Lung (tissue), 12 donors: ENCODE data around the gene HINT3. TPM values are rescaled to one million over a fixed set of nuclear protein-coding genes. Genes with fewer than 3 reads are reported as not detected.

Source experiments
- ATAC-seq: fragments of 200-7000 bp; cut with Tn5 transposase; one replicate; pipeline ENCODE4 v1.9.1; 2020; ENCODE audit warnings: moderate number of reproducible peaks; ENCODE audit not compliant: insufficient read depth, low FRiP score
- DNase-seq, 3 donors: peaks; one replicate each; pipeline ENCODE4 v3.0.0-alpha.2; 2013 to 2017
- H3K27ac ChIP-seq, 2 donors: one replicate each; pipeline ENCODE4 v1.5.1; 2013; ENCODE audit warnings: mild to moderate bottlenecking in 2 of 2, moderate library complexity in 2 of 2, control low read depth in 1 of 2, inconsistent platforms in 1 of 2, low read depth in 1 of 2, low read length in 1 of 2
- H3K27me3 ChIP-seq, 3 donors: one replicate each; pipeline ENCODE4 v1.5.1; 2013; ENCODE audit warnings: low read length in 2 of 3; ENCODE audit not compliant: control insufficient read depth in 3 of 3, insufficient read depth in 3 of 3
- H3K36me3 ChIP-seq, 4 donors: one replicate each; pipeline ENCODE4 v1.5.1; 2013; ENCODE audit warnings: low read length in 4 of 4, mild to moderate bottlenecking in 1 of 4, moderate library complexity in 1 of 4; ENCODE audit not compliant: control insufficient read depth in 4 of 4, insufficient read depth in 4 of 4
- H3K4me1 ChIP-seq, 5 donors: one replicate each; pipeline ENCODE4 v1.5.1; 2013; ENCODE audit warnings: low read length in 5 of 5, mild to moderate bottlenecking in 2 of 5, moderate library complexity in 1 of 5; ENCODE audit not compliant: control insufficient read depth in 5 of 5, insufficient read depth in 5 of 5
- H3K4me3 ChIP-seq: one replicate; pipeline ENCODE4 v1.5.1; 2013; ENCODE audit warnings: mild to moderate bottlenecking, control low read depth, moderate library complexity
- H3K9ac ChIP-seq, 2 donors: one replicate each; pipeline ENCODE4 v1.5.1; 2013; ENCODE audit warnings: low read length in 2 of 2, control low read depth in 1 of 2; ENCODE audit not compliant: insufficient read depth in 1 of 2
- H3K9me3 ChIP-seq, 4 donors: one replicate each; pipeline ENCODE4 v1.5.1; 2013; ENCODE audit warnings: low read length in 3 of 4, mild to moderate bottlenecking in 1 of 4, moderate library complexity in 1 of 4; ENCODE audit not compliant: control insufficient read depth in 4 of 4, insufficient read depth in 3 of 4
- WGBS, 2 donors: extraction: QIAGEN DNeasy Blood & Tissue Kit; methylation state at CpG; one replicate each; pipeline ENCODE4 v1.1.7; 2013; 5-methylcytosine and 5-hydroxymethylcytosine counted together
- polyA plus RNA-seq, 2 donors: library from polyadenylated mRNA; stranded (reverse); fragments of 200-250 nt; gene quantifications; one replicate each; pipeline ENCODE4 v1.2.1, GENCODE V29; 2013
- total RNA-seq, 2 donors: library from RNA; depleted of rRNA in 1 of 2; stranded (reverse); fragments of >200 nt in 1 of 2; gene quantifications; one replicate each; pipeline ENCODE4 v1.2.1, GENCODE V29; 2014 to 2021
- TF ChIP-seq, protein P1 (sequence below): IDR thresholded peaks from 2 replicates; pipeline ENCODE4 v1.5.1; 2012; ENCODE audit warnings: mild to moderate bottlenecking; ENCODE audit errors: control extremely low read depth, extremely low read depth
- donor health status: control.
- donor health status: control.
- donor health status: Bipolar disorder and iron deficiency.
- donor health status: healthy.
- donor health status: DM: yes; HTN: yes; CAD: no.

HINT3 gene
- total and polyA plus RNA-seq, 4 donors, result 8.1 to 41.9 (median 20.8) TPM

DNA sequence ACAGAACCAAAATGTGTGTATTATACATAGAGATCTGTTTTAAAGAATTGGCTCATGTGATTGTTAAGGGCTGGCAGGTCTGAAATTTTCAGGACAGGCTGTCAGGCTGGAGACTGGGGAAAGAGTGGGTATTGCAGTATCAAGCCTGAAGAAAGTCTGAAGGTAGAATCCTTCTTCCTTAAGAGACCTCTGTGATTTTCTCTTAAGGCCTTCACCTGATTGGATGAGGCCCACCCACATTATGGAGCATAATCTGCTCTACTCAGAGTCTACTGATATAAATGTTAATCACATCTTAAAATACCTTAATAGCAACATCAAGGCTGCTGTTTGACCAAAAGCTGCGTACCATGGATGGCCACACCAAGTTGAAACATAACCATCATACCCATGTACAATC is 43.4 kb upstream of the HINT3 start:
- no peak for ATAC-seq
- DNase-seq, result no peak
- H3K4me1 ChIP-seq, result no peaks in the 10 kb centered on the region
- H3K27me3 ChIP-seq, result no peaks in the 10 kb centered on the region
- H3K9me3 ChIP-seq, result no peaks in the 10 kb centered on the region
- no peak overlapping the region for H3K4me3 ChIP-seq
- H3K36me3 ChIP-seq, result peaks cover 0 to 16% (median 4%) of the 10 kb centered on the region in 4 donors
- H3K9ac ChIP-seq, result no peak overlapping the region
- no peak overlapping the region for H3K27ac ChIP-seq
- TF ChIP-seq, protein P1, sequence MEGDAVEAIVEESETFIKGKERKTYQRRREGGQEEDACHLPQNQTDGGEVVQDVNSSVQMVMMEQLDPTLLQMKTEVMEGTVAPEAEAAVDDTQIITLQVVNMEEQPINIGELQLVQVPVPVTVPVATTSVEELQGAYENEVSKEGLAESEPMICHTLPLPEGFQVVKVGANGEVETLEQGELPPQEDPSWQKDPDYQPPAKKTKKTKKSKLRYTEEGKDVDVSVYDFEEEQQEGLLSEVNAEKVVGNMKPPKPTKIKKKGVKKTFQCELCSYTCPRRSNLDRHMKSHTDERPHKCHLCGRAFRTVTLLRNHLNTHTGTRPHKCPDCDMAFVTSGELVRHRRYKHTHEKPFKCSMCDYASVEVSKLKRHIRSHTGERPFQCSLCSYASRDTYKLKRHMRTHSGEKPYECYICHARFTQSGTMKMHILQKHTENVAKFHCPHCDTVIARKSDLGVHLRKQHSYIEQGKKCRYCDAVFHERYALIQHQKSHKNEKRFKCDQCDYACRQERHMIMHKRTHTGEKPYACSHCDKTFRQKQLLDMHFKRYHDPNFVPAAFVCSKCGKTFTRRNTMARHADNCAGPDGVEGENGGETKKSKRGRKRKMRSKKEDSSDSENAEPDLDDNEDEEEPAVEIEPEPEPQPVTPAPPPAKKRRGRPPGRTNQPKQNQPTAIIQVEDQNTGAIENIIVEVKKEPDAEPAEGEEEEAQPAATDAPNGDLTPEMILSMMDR, result no peak
- 94 to 98% methylated on average over 1 of the region's 1 CpG for WGBS, 2 donors

DNA sequence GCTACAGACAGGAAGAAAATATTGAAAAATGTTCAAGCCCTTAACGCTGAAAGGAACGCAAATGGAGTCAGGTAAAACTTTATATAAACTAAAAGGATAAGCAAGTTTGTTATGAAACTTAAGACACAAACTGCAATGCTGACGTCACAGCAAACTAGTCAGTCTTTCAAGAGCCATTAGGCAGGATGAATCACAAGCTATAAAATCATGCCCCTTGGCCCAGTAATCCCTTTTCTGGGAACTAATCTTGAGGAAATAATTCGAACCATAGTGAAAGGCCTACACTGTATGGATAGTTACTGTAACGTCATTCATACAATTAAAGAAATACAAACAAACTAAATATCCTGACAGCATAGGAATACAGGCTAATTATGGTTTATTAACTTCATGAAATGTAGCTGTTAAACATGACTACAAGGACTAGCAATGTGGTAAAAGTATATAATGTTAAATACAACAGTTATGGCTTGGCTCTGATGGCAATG is 42.7 kb upstream of the HINT3 start:
- no peaks in the 10 kb centered on the region for H3K9me3 ChIP-seq
- 56 to 66% methylated on average over 5 of the region's 5 CpGs for WGBS, 2 donors
- peaks cover 0 to 16% (median 2%) of the 10 kb centered on the region in 4 donors for H3K36me3 ChIP-seq
- TF ChIP-seq, protein P1, result no peak
- ATAC-seq (no peak), DNase-seq (no peak)
- H3K9ac ChIP-seq, result no peak overlapping the region
- H3K4me3 ChIP-seq, result no peak overlapping the region
- no peaks in the 10 kb centered on the region for H3K27me3 ChIP-seq
- H3K4me1 ChIP-seq, result peaks cover 0 to under 1% (median 0%) of the 10 kb centered on the region in 5 donors
- no peak overlapping the region for H3K27ac ChIP-seq

DNA sequence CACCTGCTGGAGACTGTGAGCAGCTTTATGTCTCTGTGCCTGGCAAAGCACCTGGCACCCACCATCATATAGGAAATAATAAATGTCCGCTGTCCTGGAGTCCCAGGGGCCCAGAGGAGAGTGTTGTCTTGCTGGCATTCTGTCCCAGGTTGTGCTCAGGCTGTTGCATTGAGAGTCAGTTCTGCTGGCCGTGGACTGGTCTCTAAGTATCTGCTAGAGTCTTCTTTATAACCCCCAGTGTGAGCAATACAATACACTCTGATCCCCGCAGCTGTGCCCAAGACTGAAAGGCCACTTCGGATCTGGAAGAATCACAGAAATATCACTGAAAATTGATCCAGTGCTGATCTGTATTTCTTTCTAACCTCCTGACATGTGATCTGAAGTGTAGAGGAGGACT is 38.3 kb upstream of the HINT3 start:
- no peak overlapping the region for H3K4me3 ChIP-seq
- H3K27me3 ChIP-seq, result no peaks in the 10 kb centered on the region
- WGBS, 2 donors, result 76 to 87% methylated on average over 4 of the region's 4 CpGs
- H3K27ac ChIP-seq, result peak overlapping the region in 1 of 2 donors; percentile 56
- DNase-seq (no peak), ATAC-seq (no peak)
- no peaks in the 10 kb centered on the region for H3K9me3 ChIP-seq
- H3K4me1 ChIP-seq, result peaks cover 0 to 4% (median 1%) of the 10 kb centered on the region in 5 donors
- TF ChIP-seq, protein P1, result no peak
- peaks cover 5 to 26% (median 7%) of the 10 kb centered on the region in 4 donors for H3K36me3 ChIP-seq
- no peak overlapping the region for H3K9ac ChIP-seq
